Lung (tissue), 12 donors: ENCODE data around the gene PPP1R1B. TPM values are rescaled to one million over a fixed set of nuclear protein-coding genes. Genes with fewer than 3 reads are reported as not detected.
A peak's percentile ranks its signal among the peaks of the same experiment; 100 is the strongest.

Source experiments
- ATAC-seq: fragments of 200-7000 bp; cut with Tn5 transposase; one replicate; pipeline ENCODE4 v1.9.1; 2020; ENCODE audit warnings: moderate number of reproducible peaks; ENCODE audit not compliant: insufficient read depth, low FRiP score
- DNase-seq, 3 donors: peaks; one replicate each; pipeline ENCODE4 v3.0.0-alpha.2; 2013 to 2017
- H3K27ac ChIP-seq, 2 donors: one replicate each; pipeline ENCODE4 v1.5.1; 2013; ENCODE audit warnings: mild to moderate bottlenecking in 2 of 2, moderate library complexity in 2 of 2, control low read depth in 1 of 2, inconsistent platforms in 1 of 2, low read depth in 1 of 2, low read length in 1 of 2
- H3K27me3 ChIP-seq, 3 donors: one replicate each; pipeline ENCODE4 v1.5.1; 2013; ENCODE audit warnings: low read length in 2 of 3; ENCODE audit not compliant: control insufficient read depth in 3 of 3, insufficient read depth in 3 of 3
- H3K36me3 ChIP-seq, 4 donors: one replicate each; pipeline ENCODE4 v1.5.1; 2013; ENCODE audit warnings: low read length in 4 of 4, mild to moderate bottlenecking in 1 of 4, moderate library complexity in 1 of 4; ENCODE audit not compliant: control insufficient read depth in 4 of 4, insufficient read depth in 4 of 4
- H3K4me1 ChIP-seq, 5 donors: one replicate each; pipeline ENCODE4 v1.5.1; 2013; ENCODE audit warnings: low read length in 5 of 5, mild to moderate bottlenecking in 2 of 5, moderate library complexity in 1 of 5; ENCODE audit not compliant: control insufficient read depth in 5 of 5, insufficient read depth in 5 of 5
- H3K4me3 ChIP-seq: one replicate; pipeline ENCODE4 v1.5.1; 2013; ENCODE audit warnings: mild to moderate bottlenecking, control low read depth, moderate library complexity
- H3K9ac ChIP-seq, 2 donors: one replicate each; pipeline ENCODE4 v1.5.1; 2013; ENCODE audit warnings: low read length in 2 of 2, control low read depth in 1 of 2; ENCODE audit not compliant: insufficient read depth in 1 of 2
- H3K9me3 ChIP-seq, 4 donors: one replicate each; pipeline ENCODE4 v1.5.1; 2013; ENCODE audit warnings: low read length in 3 of 4, mild to moderate bottlenecking in 1 of 4, moderate library complexity in 1 of 4; ENCODE audit not compliant: control insufficient read depth in 4 of 4, insufficient read depth in 3 of 4
- WGBS, 2 donors: extraction: QIAGEN DNeasy Blood & Tissue Kit; methylation state at CpG; one replicate each; pipeline ENCODE4 v1.1.7; 2013; 5-methylcytosine and 5-hydroxymethylcytosine counted together
- polyA plus RNA-seq, 2 donors: library from polyadenylated mRNA; stranded (reverse); fragments of 200-250 nt; gene quantifications; one replicate each; pipeline ENCODE4 v1.2.1, GENCODE V29; 2013
- total RNA-seq, 2 donors: library from RNA; depleted of rRNA in 1 of 2; stranded (reverse); fragments of >200 nt in 1 of 2; gene quantifications; one replicate each; pipeline ENCODE4 v1.2.1, GENCODE V29; 2014 to 2021
- TF ChIP-seq, protein P1 (sequence below): IDR thresholded peaks from 2 replicates; pipeline ENCODE4 v1.5.1; 2012; ENCODE audit warnings: mild to moderate bottlenecking; ENCODE audit errors: control extremely low read depth, extremely low read depth
- donor health status: control.
- donor health status: control.
- donor health status: Bipolar disorder and iron deficiency.
- donor health status: healthy.
- donor health status: DM: yes; HTN: yes; CAD: no.

Gene PPP1R1B
- total and polyA plus RNA-seq, 4 donors, result 21.3 to 36.4 (median 24.8) TPM

DNA sequence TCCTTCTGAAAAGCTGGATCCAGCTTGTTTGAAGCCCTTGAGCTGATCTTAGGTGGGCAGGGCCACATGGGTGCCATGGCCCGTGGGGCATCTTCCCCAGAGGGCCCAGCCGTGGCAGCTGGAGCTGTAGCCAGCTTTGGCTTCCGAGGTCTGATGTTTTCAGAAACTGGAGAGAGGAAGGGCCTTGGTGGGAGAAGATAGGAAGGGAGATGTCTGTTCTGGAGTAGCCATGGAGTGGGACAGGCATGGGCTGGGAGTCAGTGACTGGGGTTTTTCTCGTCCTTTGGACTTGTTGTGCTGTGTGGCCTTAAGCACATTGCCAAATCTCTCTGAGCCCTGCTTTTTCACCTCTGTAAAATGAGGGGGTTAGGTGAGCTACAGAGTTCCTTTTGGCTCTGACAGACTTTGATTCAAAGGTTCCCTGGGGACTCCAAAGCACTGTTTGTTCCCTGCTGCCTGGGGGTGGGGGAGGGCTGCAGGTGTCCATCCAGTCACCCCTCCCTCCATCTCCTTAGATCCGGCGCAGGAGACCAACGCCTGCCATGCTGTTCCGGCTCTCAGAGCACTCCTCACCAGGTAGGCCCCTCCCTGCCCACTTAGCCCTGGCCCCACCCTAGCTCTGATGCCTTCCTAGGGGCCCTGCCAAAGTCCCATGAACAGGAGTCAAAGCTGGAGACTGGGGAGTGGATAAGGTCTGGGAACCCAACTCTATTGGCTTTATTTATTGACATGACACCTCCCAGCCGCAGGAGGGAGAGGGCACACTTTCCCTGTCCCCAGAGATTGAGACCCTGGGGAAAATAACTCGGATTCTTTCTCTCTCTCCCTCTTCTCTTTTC is 2.1 kb downstream of the PPP1R1B start:
- TF ChIP-seq, protein P1, sequence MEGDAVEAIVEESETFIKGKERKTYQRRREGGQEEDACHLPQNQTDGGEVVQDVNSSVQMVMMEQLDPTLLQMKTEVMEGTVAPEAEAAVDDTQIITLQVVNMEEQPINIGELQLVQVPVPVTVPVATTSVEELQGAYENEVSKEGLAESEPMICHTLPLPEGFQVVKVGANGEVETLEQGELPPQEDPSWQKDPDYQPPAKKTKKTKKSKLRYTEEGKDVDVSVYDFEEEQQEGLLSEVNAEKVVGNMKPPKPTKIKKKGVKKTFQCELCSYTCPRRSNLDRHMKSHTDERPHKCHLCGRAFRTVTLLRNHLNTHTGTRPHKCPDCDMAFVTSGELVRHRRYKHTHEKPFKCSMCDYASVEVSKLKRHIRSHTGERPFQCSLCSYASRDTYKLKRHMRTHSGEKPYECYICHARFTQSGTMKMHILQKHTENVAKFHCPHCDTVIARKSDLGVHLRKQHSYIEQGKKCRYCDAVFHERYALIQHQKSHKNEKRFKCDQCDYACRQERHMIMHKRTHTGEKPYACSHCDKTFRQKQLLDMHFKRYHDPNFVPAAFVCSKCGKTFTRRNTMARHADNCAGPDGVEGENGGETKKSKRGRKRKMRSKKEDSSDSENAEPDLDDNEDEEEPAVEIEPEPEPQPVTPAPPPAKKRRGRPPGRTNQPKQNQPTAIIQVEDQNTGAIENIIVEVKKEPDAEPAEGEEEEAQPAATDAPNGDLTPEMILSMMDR, result no peak
- Histone ChIP-seq H3K4me1 (peaks cover 0 to 43% (median 22%) of the 10 kb centered on the region in 5 donors), H3K27me3 (peaks cover 0 to 11% (median 3%) of the 10 kb centered on the region in 3 donors), H3K4me3 (no peak overlapping the region), H3K36me3 (peaks cover 0 to 3% (median 0%) of the 10 kb centered on the region in 4 donors), H3K9ac (no peak overlapping the region), H3K9me3 (no peaks in the 10 kb centered on the region), H3K27ac (peak overlapping the region in 1 of 2 donors; percentile 67)
- DNase-seq, result no peak
- 71 to 75% methylated on average over 10 of the region's 10 CpGs for WGBS, 2 donors
- peak; percentile 44 for ATAC-seq

DNA sequence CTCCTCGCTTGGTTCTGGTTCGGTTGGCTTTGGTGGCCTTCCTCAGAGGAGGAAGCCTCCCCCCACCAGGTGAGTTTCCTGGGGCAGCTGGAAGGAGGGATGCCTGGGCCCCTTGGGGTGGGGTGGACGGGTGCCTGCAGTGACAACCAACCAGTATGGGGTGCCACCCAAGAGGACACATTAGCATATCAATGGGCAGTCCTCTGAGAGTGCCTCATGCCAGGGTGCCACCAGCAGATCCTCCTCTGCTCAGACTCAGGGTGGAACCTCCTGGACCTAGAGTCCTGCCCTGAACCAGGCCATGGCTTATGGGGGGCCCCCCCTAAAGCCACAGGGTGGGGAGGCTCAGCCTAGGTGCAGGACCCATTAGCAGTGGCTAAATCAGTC is 2.7 kb downstream of the PPP1R1B start:
- Histone ChIP-seq H3K27ac (peak overlapping the region in 1 of 2 donors; percentile 26), H3K4me1 (peaks cover 0 to 42% (median 22%) of the 10 kb centered on the region in 5 donors), H3K9me3 (no peaks in the 10 kb centered on the region), H3K36me3 (peaks cover 0 to 3% (median 0%) of the 10 kb centered on the region in 4 donors), H3K27me3 (peaks cover 0 to 8% (median 3%) of the 10 kb centered on the region in 3 donors), H3K9ac (no peak overlapping the region), H3K4me3 (no peak overlapping the region)
- no peak for DNase-seq
- TF ChIP-seq, protein P1, result no peak
- WGBS, 2 donors, result 65 to 66% methylated on average over 3 of the region's 3 CpGs
- ATAC-seq, result no peak

DNA sequence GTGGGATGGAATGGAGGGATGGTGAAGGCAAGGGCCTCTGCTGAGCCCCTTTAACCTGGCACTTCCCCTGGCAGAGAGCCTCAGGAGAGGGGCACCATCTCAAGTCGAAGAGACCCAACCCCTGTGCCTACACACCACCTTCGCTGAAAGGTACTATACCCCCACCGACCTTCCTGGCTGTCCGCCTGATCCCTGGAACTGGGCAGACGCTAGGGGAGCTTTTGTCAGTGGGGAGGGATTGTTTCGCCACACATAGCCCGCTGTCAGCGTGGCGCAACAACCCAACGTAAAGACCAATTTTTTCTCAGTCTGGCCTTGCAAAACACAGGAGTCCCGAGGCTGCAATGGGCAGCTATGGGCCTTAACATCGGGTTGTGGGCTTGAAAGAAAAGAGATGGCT is 3.1 kb downstream of the PPP1R1B start:
- no peak overlapping the region for H3K27ac ChIP-seq
- H3K4me1 ChIP-seq, result peaks cover 0 to 38% (median 18%) of the 10 kb centered on the region in 5 donors
- ATAC-seq, result no peak
- H3K9me3 ChIP-seq, result no peaks in the 10 kb centered on the region
- DNase-seq, result no peak
- H3K27me3 ChIP-seq, result peaks cover 0 to 5% (median 3%) of the 10 kb centered on the region in 3 donors
- WGBS, 2 donors, result 35 to 64% methylated on average over 12 of the region's 12 CpGs
- TF ChIP-seq, protein P1, result no peak
- H3K9ac ChIP-seq, result no peak overlapping the region
- H3K4me3 ChIP-seq, result no peak overlapping the region
- H3K36me3 ChIP-seq, result peaks cover 0 to 3% (median 0%) of the 10 kb centered on the region in 4 donors
